ENCODE measurements around the gene DCTN4. TPM values are rescaled to one million over a fixed set of nuclear protein-coding genes. Genes with fewer than 3 reads are reported as not detected.

The DCTN4 gene
- total RNA-seq, 2 experiments from 2014 or later, result 38.7 to 45.6 TPM

DNA sequence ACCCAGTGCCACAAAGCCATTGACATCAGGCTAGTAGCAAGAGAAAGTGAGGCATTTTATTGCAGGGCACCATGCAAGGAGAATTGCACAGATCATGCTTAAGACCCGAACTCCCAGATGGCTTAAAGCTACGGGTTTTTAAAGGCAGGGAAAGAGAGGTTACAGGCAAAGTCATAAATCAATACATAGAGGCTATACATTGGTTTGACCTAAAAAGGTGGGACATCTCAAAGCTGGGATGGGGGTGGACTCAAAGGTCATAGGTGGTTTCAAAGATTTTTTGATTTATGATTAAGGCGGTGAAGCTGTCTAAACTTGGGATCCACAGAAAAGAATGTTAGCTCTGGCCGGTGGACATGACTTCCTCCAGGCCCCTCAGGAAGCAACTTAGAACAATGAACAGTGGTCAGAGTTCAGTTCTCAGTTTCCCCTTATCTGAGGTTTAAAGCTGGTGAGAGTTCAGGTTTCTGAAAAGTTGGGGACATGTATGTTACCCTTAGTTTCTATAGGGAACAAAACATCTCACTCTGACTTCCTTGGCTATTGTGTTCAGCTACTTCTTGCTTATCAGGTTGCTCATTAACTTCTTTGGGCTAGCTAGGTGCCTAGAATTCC is 51.9 kb downstream of the DCTN4 start:
- Mint-ChIP-seq H3K27ac (peak overlapping the region; percentile 0), H3K36me3 (ENCODE audit: low read depth) (peaks cover 24% of the 10 kb centered on the region), H3K9me3 (no peaks in the 10 kb centered on the region), H3K27me3 (no peaks in the 10 kb centered on the region), H3K4me3 (no peak overlapping the region), H3K4me1 (peaks cover 8% of the 10 kb centered on the region)
- no peak for DNase-seq
- CTCF ChIA-PET, result interaction anchor here (0.5 kb wide), 1 partner anchor 19 kb away, joined by 3 read pairs; no protein-coding TSS in a partner anchor
- POLR2A ChIA-PET, result interaction anchor here (0.5 kb wide), 1 partner anchor 620 kb away, joined by 6 read pairs; no protein-coding TSS in a partner anchor

DNA sequence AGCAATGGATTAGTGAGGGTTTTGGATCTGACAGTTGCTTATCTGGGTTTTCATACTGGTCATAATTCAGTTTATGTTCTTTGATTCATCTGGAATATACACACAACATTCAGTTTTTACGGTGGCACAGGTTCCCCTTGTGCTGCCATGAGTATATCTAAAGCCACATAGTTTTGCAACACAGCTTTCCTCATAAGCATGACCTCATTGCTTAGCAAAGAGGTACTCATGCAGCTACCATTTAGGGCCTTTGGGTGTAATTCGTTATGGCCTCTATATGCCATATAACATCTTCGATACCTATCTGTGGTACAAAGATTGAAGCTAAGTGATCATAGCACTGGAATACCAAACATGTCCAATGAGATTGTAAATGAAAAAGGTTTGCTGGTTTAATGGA is 55.1 kb downstream of the DCTN4 start:
- H3K4me1 Mint-ChIP-seq, result peaks cover 13% of the 10 kb centered on the region
- no peaks in the 10 kb centered on the region for H3K27me3 Mint-ChIP-seq
- peaks cover 13% of the 10 kb centered on the region for H3K36me3 Mint-ChIP-seq (ENCODE audit: low read depth)
- CTCF ChIA-PET, result interaction anchor here (0.5 to 1.4 kb wide), 4 partner anchors 8 to 875 kb away, joined by 3 read pairs; no protein-coding TSS in a partner anchor
- H3K27ac Mint-ChIP-seq, result no peak overlapping the region
- DNase-seq, result no peak
- H3K4me3 Mint-ChIP-seq, result no peak overlapping the region
- POLR2A ChIA-PET, result no interaction called here
- no peaks in the 10 kb centered on the region for H3K9me3 Mint-ChIP-seq

DNA sequence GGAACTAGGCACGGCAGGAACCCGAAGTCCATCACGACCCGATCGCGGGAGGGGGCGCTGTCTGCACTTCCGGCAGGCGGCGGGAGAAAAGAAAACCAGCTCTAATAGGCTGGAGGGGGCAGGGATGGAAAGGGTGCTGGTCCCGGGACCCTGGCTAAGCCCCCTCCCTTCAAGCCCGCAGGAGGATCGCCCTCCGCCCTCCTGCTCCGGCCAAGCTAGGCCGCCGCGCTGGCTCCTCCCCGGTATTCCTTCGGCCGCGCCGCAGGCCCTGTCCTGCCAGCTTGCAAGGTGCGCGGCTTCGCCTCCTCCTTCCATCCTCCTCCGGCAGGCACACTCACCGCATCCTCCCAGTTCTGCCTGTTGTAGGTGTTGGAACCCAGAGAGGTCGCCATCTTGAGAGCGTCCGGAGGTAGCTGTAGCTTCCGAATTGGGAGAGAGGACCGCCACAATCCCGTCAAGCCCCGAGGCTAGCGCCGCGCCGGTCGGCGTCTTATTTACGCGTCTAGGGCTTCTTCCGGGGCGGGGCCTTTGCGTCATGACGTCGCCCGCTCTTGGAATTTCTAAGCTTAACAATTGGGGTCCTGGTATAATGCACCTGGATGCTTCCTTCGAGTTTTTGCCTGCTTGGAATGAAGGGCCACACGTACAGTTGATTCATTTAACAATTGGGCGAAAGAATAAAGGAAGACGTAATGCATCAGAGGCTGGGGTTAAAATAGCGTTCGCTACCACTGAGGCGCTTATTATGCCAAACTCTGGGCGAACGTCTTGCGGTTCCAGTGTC is 58.0 kb downstream of the DCTN4 start, which contains the start of gene RBM22:
TSS of gene RBM22 (minus strand) at position 469 of the 784 bp plus-strand sequence. CDS start at position 392, 77 bp downstream.
- ChIA-PET POLR2A (interaction anchor here (0.6 to 2.1 kb wide), 5 partner anchors 58 to 146 kb away, joined by 3 to 10 read pairs (median 3); partner anchors contain the start of genes DCTN4 and IRGM), CTCF (interaction anchor here (0.6 to 3.8 kb wide), 29 partner anchors 8 to 251 kb away, joined by 3 to 26 read pairs (median 4); partner anchors contain the start of gene IRGM)
- peaks cover 22% of the 10 kb centered on the region for H3K36me3 Mint-ChIP-seq (ENCODE audit: low read depth)
- peak; percentile 94 for DNase-seq
- no peak within 1 kb of the TSS for H3K27ac Mint-ChIP-seq
- no peak within 1 kb of the TSS for H3K4me3 Mint-ChIP-seq
- peaks cover 13% of the 10 kb centered on the region for H3K4me1 Mint-ChIP-seq
- H3K27me3 Mint-ChIP-seq, result no peaks in the 10 kb centered on the region
- no peaks in the 10 kb centered on the region for H3K9me3 Mint-ChIP-seq

GRCh38 chr5:150700246-150700593 is 58.6 kb downstream of the DCTN4 start:
- H3K27me3 Mint-ChIP-seq, result no peaks in the 10 kb centered on the region
- H3K9me3 Mint-ChIP-seq, result no peaks in the 10 kb centered on the region
- CTCF ChIA-PET, result interaction anchor here (0.6 to 3.8 kb wide), 30 partner anchors 9 to 733 kb away, joined by 3 to 26 read pairs (median 3); partner anchors contain the start of genes IRGM and MYOZ3
- H3K27ac Mint-ChIP-seq, result no peak overlapping the region
- peaks cover 27% of the 10 kb centered on the region for H3K36me3 Mint-ChIP-seq (ENCODE audit: low read depth)
- H3K4me3 Mint-ChIP-seq, result no peak overlapping the region
- no peak for DNase-seq
- POLR2A ChIA-PET, result interaction anchor here (1.1 to 2.1 kb wide), 2 partner anchors 59 to 147 kb away, joined by 3 to 10 read pairs; partner anchors contain the start of genes DCTN4 and IRGM
- H3K4me1 Mint-ChIP-seq, result peaks cover 13% of the 10 kb centered on the region

GRCh38 chr5:150694612-150695011 is 64.2 kb downstream of the DCTN4 start:
- H3K9me3 Mint-ChIP-seq, result no peaks in the 10 kb centered on the region
- H3K27ac Mint-ChIP-seq, result no peak overlapping the region
- POLR2A ChIA-PET, result no interaction called here
- CTCF ChIA-PET, result no interaction called here
- H3K36me3 Mint-ChIP-seq (ENCODE audit: low read depth), result peaks cover 67% of the 10 kb centered on the region
- no peaks in the 10 kb centered on the region for H3K4me1 Mint-ChIP-seq
- H3K4me3 Mint-ChIP-seq, result no peak overlapping the region
- no peak for DNase-seq
- H3K27me3 Mint-ChIP-seq, result no peaks in the 10 kb centered on the region

- POLR2A ChIA-PET, result no interaction called here
- no peak for DNase-seq
- CTCF ChIA-PET, result no interaction called here
- peaks cover 60% of the 10 kb centered on the region for H3K36me3 Mint-ChIP-seq (ENCODE audit: low read depth)
- H3K4me3 Mint-ChIP-seq, result no peak overlapping the region
- H3K27ac Mint-ChIP-seq, result no peak overlapping the region
- H3K4me1 Mint-ChIP-seq, result no peaks in the 10 kb centered on the region
- H3K9me3 Mint-ChIP-seq, result no peaks in the 10 kb centered on the region
- H3K27me3 Mint-ChIP-seq, result no peaks in the 10 kb centered on the region
Measured at GRCh38 chr5:150692276-150692675, 66.5 kb downstream of the DCTN4 start.

GRCh38 chr5:150690760-150691159 is 68.1 kb downstream of the DCTN4 start:
- H3K9me3 Mint-ChIP-seq, result no peaks in the 10 kb centered on the region
- POLR2A ChIA-PET, result no interaction called here

GRCh38 chr5:150689120-150689519 is 69.7 kb downstream of the DCTN4 start:
- no peaks in the 10 kb centered on the region for H3K27me3 Mint-ChIP-seq
- H3K27ac Mint-ChIP-seq, result no peak overlapping the region
- ChIA-PET CTCF (interaction anchor here (1.6 kb wide), 1 partner anchor 12 kb away, joined by 5 read pairs; the partner anchor contains the start of gene RBM22), POLR2A (interaction anchor here (0.7 kb wide), 1 partner anchor 28 kb away, joined by 3 read pairs; no protein-coding TSS in a partner anchor)
- no peaks in the 10 kb centered on the region for H3K9me3 Mint-ChIP-seq
- no peak for DNase-seq
- no peak overlapping the region for H3K4me3 Mint-ChIP-seq
- peaks cover 38% of the 10 kb centered on the region for H3K36me3 Mint-ChIP-seq (ENCODE audit: low read depth)
- H3K4me1 Mint-ChIP-seq, result no peaks in the 10 kb centered on the region

More at GRCh38 chr5:150690760-150691159, 68.1 kb downstream of the DCTN4 start:
- CTCF ChIA-PET, result interaction anchor here (0.7 to 1.3 kb wide), 2 partner anchors 10 to 312 kb away, joined by 4 read pairs; partner anchors contain the start of gene RBM22
- peaks cover 53% of the 10 kb centered on the region for H3K36me3 Mint-ChIP-seq (ENCODE audit: low read depth)
- H3K4me3 Mint-ChIP-seq, result no peak overlapping the region
- no peaks in the 10 kb centered on the region for H3K4me1 Mint-ChIP-seq
- H3K27ac Mint-ChIP-seq, result no peak overlapping the region
- no peaks in the 10 kb centered on the region for H3K27me3 Mint-ChIP-seq
- no peak for DNase-seq

GRCh38 chr5:150676578-150676977 is 82.2 kb downstream of the DCTN4 start:
- H3K27ac Mint-ChIP-seq, result no peak overlapping the region
- no peak overlapping the region for H3K4me3 Mint-ChIP-seq
- H3K27me3 Mint-ChIP-seq, result peaks cover 7% of the 10 kb centered on the region
- H3K4me1 Mint-ChIP-seq, result peaks cover 8% of the 10 kb centered on the region
- no peak for DNase-seq
- ChIA-PET POLR2A (no interaction called here), CTCF (no interaction called here)
- H3K36me3 Mint-ChIP-seq (ENCODE audit: low read depth), result no peaks in the 10 kb centered on the region
- no peaks in the 10 kb centered on the region for H3K9me3 Mint-ChIP-seq

DNA sequence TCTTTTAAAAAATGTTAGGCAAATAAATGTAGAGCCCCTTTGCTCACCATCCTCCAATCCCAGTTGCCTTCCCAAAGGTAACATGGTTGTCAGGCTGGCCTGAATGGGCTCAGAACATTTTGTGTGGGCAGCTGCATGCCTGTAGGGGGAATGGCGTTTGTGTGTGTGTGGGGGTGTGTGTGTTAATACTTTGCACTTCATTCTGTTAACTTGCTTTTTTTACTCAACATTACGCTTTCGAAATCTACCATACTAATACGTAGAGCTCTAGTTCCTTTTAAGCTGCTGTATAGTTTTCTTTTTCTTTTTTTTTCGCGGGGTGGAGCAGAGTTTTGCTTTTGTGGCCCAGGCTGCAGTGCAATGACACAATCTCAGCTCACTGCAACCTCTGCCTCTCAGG is 83.7 kb downstream of the DCTN4 start:
- DNase-seq, result no peak
- no peaks in the 10 kb centered on the region for H3K9me3 Mint-ChIP-seq
- ChIA-PET CTCF (interaction anchor here (0.5 to 1.7 kb wide), 4 partner anchors 11 to 1023 kb away, joined by 3 to 6 read pairs (median 4); partner anchors contain the start of gene RBM22), POLR2A (no interaction called here)
- H3K27ac Mint-ChIP-seq, result no peak overlapping the region
- H3K4me1 Mint-ChIP-seq, result peaks cover 8% of the 10 kb centered on the region
- H3K4me3 Mint-ChIP-seq, result no peak overlapping the region
- no peaks in the 10 kb centered on the region for H3K36me3 Mint-ChIP-seq (ENCODE audit: low read depth)
- peaks cover 22% of the 10 kb centered on the region for H3K27me3 Mint-ChIP-seq

- Mint-ChIP-seq H3K4me3 (no peak overlapping the region), H3K4me1 (peaks cover 8% of the 10 kb centered on the region), H3K9me3 (no peaks in the 10 kb centered on the region), H3K36me3 (ENCODE audit: low read depth) (no peaks in the 10 kb centered on the region), H3K27me3 (peaks cover 24% of the 10 kb centered on the region), H3K27ac (no peak overlapping the region)
- no peak for DNase-seq
- ChIA-PET CTCF (interaction anchor here (1.3 to 1.7 kb wide), 2 partner anchors 10 to 26 kb away, joined by 3 to 5 read pairs; partner anchors contain the start of gene RBM22), POLR2A (no interaction called here)
Measured at GRCh38 chr5:150674341-150674821, 84.4 kb downstream of the DCTN4 start.

GRCh38 chr5:150672884-150673275 is 85.9 kb downstream of the DCTN4 start:
- peaks cover 24% of the 10 kb centered on the region for H3K27me3 Mint-ChIP-seq
- H3K36me3 Mint-ChIP-seq (ENCODE audit: low read depth), result no peaks in the 10 kb centered on the region
- no peak for DNase-seq
- H3K4me1 Mint-ChIP-seq, result peaks cover 8% of the 10 kb centered on the region
- ChIA-PET POLR2A (interaction anchor here (0.6 kb wide), 1 partner anchor 224 kb away, joined by 5 read pairs; no protein-coding TSS in a partner anchor), CTCF (interaction anchor here (0.8 to 2.0 kb wide), 4 partner anchors 8 to 64 kb away, joined by 3 to 5 read pairs (median 5); partner anchors contain the start of gene RBM22)
- H3K9me3 Mint-ChIP-seq, result no peaks in the 10 kb centered on the region
- no peak overlapping the region for H3K27ac Mint-ChIP-seq
- peak overlapping the region; percentile 69 for H3K4me3 Mint-ChIP-seq
